ENCODE results near the gene GSPT1. TPM values are rescaled to one million over a fixed set of nuclear protein-coding genes. Genes with fewer than 3 reads are reported as not detected.

The GSPT1 gene
- total RNA-seq, 2 donors from 2014 or later, result 50.4 to 81.1 TPM

- DNase-seq (ENCODE audit: low spot score) (no peak), ATAC-seq (ENCODE audit: insufficient number of reproducible peaks, low FRiP score, low read depth) (no peak)
- H3K36me3 ChIP-seq, result peaks cover 70% of the 10 kb centered on the region
- H3K27ac ChIP-seq, result no peak overlapping the region
- peaks cover 4 to 10% of the 10 kb centered on the region in 2 donors for H3K4me1 ChIP-seq (ENCODE audit: control insufficient read depth in 1 of 2, low read depth in 2 of 2)
- TF ChIP-seq CTCF (IDR thresholded peaks at IDR 0.05), result no peak
- no peak overlapping the region for H3K4me3 ChIP-seq
- H3K27me3 ChIP-seq (replicated peaks; ENCODE audit: insufficient read depth), result no peaks in the 10 kb centered on the region
- no peaks in the 10 kb centered on the region for H3K9me3 ChIP-seq
These were observed 74.7 kb downstream of the GSPT1 start for GRCh38 chr16:11841026-11841425.

GRCh38 chr16:11836650-11837244, 79.0 kb downstream of the GSPT1 start:
- Histone ChIP-seq H3K27ac (peak overlapping the region; percentile 6 to 24), H3K4me1 (ENCODE audit: control insufficient read depth in 1 of 2, low read depth in 2 of 2) (peaks cover 14 to 28% of the 10 kb centered on the region in 2 donors), H3K9me3 (no peaks in the 10 kb centered on the region), H3K36me3 (peaks cover 44% of the 10 kb centered on the region), H3K4me3 (no peak overlapping the region), H3K27me3 (replicated peaks; ENCODE audit: insufficient read depth) (no peaks in the 10 kb centered on the region)
- DNase-seq (ENCODE audit: low spot score) (no peak), ATAC-seq (ENCODE audit: insufficient number of reproducible peaks, low FRiP score, low read depth) (peak; percentile 48)
- TF ChIP-seq CTCF (IDR thresholded peaks at IDR 0.05), result no peak

GRCh38 chr16:11835891-11836649, 79.7 kb downstream of the GSPT1 start:
- TF ChIP-seq CTCF (IDR thresholded peaks at IDR 0.05), result no peak
- Histone ChIP-seq H3K36me3 (peaks cover 37% of the 10 kb centered on the region), H3K9me3 (no peaks in the 10 kb centered on the region), H3K4me3 (no peak overlapping the region), H3K27me3 (replicated peaks; ENCODE audit: insufficient read depth) (no peaks in the 10 kb centered on the region), H3K4me1 (ENCODE audit: control insufficient read depth in 1 of 2, low read depth in 2 of 2) (peaks cover 14 to 28% of the 10 kb centered on the region in 2 donors), H3K27ac (peak overlapping the region; percentile 6 to 24)
- DNase-seq (ENCODE audit: low spot score) (no peak), ATAC-seq (ENCODE audit: insufficient number of reproducible peaks, low FRiP score, low read depth) (no peak)

GRCh38 chr16:11835309-11835708, 80.4 kb downstream of the GSPT1 start:
- Histone ChIP-seq H3K4me1 (ENCODE audit: control insufficient read depth in 1 of 2, low read depth in 2 of 2) (peaks cover 14 to 28% of the 10 kb centered on the region in 2 donors), H3K9me3 (no peaks in the 10 kb centered on the region), H3K27me3 (replicated peaks; ENCODE audit: insufficient read depth) (no peaks in the 10 kb centered on the region), H3K27ac (peak overlapping the region in 1 of 2 donors; percentile 24), H3K36me3 (peaks cover 29% of the 10 kb centered on the region), H3K4me3 (no peak overlapping the region)
- ATAC-seq (ENCODE audit: insufficient number of reproducible peaks, low FRiP score, low read depth) (no peak), DNase-seq (ENCODE audit: low spot score) (no peak)
- no peak for TF ChIP-seq CTCF (IDR thresholded peaks at IDR 0.05)

- DNase-seq (ENCODE audit: low spot score) (no peak), ATAC-seq (ENCODE audit: insufficient number of reproducible peaks, low FRiP score, low read depth) (no peak)
- Histone ChIP-seq H3K9me3 (no peaks in the 10 kb centered on the region), H3K27ac (no peak overlapping the region), H3K36me3 (peaks cover 19% of the 10 kb centered on the region), H3K4me1 (ENCODE audit: control insufficient read depth in 1 of 2, low read depth in 2 of 2) (peaks cover 14 to 28% of the 10 kb centered on the region in 2 donors), H3K27me3 (replicated peaks; ENCODE audit: insufficient read depth) (no peaks in the 10 kb centered on the region), H3K4me3 (no peak overlapping the region)
- TF ChIP-seq CTCF (IDR thresholded peaks at IDR 0.05), result no peak
These were observed 81.6 kb downstream of the GSPT1 start for GRCh38 chr16:11833951-11834695.
